ENCODE data around the gene NFATC2IP. TPM values are rescaled to one million over a fixed set of nuclear protein-coding genes. Genes with fewer than 3 reads are reported as not detected.

The NFATC2IP gene
- total and polyA plus RNA-seq, 10 of the 15 experiments (the other 5 are each of a cell fraction or from before 2014, with no cell fraction given): 12.2 to 93.9 (median 46.9) TPM

- no peak for TF ChIP-seq ATF3 (IDR thresholded peaks at IDR 0.05; ENCODE audit: borderline replicate concordance, extremely low read depth, low read depth, low read length)
- TF ChIP-seq ZNF217 (IDR thresholded peaks at IDR 0.05): no peak
- no peak for TF ChIP-seq MYB (IDR thresholded peaks at IDR 0.05; ENCODE audit: borderline replicate concordance, low read depth, low read length)
- TF ChIP-seq MEF2B (IDR thresholded peaks at IDR 0.05; ENCODE audit: partially characterized antibody, poor library complexity, severe bottlenecking): no peak
- TF ChIP-seq FOXK2 (IDR thresholded peaks at IDR 0.05): no peak
- no peak for TF ChIP-seq BCL3 (IDR thresholded peaks at IDR 0.05; ENCODE audit: borderline replicate concordance, insufficient read depth, low read depth, low read length, poor library complexity, severe bottlenecking)
- no peak for TF ChIP-seq ZBTB4 (CRISPR knock-in tag; IDR thresholded peaks at IDR 0.05)
- no peak for TF ChIP-seq SMAD1 (IDR thresholded peaks at IDR 0.05; ENCODE audit: low read depth, partially characterized antibody)
- TF ChIP-seq NR2C1 (IDR thresholded peaks at IDR 0.05): no peak
- TF ChIP-seq BRCA1 (IDR thresholded peaks at IDR 0.05; ENCODE audit: low read depth, low read length): no peak
- no peak for TF ChIP-seq PML (IDR thresholded peaks at IDR 0.05; ENCODE audit: low read length)
- H3K36me3 ChIP-seq (ENCODE audit: control insufficient read depth in 2 of 2, insufficient read depth in 2 of 2, low read length in 1 of 2): peaks cover 0 to 6% of the 10 kb centered on the region in 2 experiments; a peak in 1 of 4 replicates
- POLR2A ChIA-PET: interaction anchor here (0.9 to 2.1 kb wide), 2 partner anchors 12 to 111 kb away, joined by 3 to 7 read pairs; no protein-coding TSS in a partner anchor
- ATAC-seq: no peak
- intact Hi-C loops (cut with micrococcal nuclease; ENCODE audit: unreplicated experiment) (no loop called here), in situ Hi-C loops (cut with MboI) (no loop called here)
- peaks cover 21% of the 10 kb centered on the region for H3K79me2 ChIP-seq (ENCODE audit: control insufficient read depth, insufficient read depth, low read length)
- no peak overlapping the region for H3K9ac ChIP-seq (ENCODE audit: control insufficient read depth, insufficient read depth, low read length)
- H3K27ac ChIP-seq (ENCODE audit: control insufficient read depth, insufficient read depth): no peak overlapping the region
- BruUV-seq (replicated peaks): no TSS peak
- H2AFZ ChIP-seq (ENCODE audit: control insufficient read depth, low read depth, low read length): no peak overlapping the region
- H3K27me3 ChIP-seq (replicated peaks in 1 of 2; ENCODE audit: control insufficient read depth in 2 of 2, insufficient read depth in 2 of 2, low read length in 1 of 2): no peaks in the 10 kb centered on the region
- DNase-seq (ENCODE audit: low read depth, low spot score): no peak
- FAIRE-seq: no peak
- no peak overlapping the region for H3K4me2 ChIP-seq (ENCODE audit: control insufficient read depth, insufficient read depth)
- H3K4me1 ChIP-seq (ENCODE audit: control insufficient read depth, insufficient read depth, low read length): peaks cover 16% of the 10 kb centered on the region
- H3K9me3 ChIP-seq (replicated peaks; ENCODE audit: control insufficient read depth, insufficient read depth, low read length): no peaks in the 10 kb centered on the region
- H3K4me3 ChIP-seq: no peak overlapping the region
- RAD21 ChIA-PET (ENCODE audit: unreplicated experiment): interaction anchor here (1.6 kb wide), 1 partner anchor 9 kb away, joined by 11 read pairs; no protein-coding TSS in a partner anchor
- CTCF ChIA-PET: interaction anchor here (7.2 kb wide), 1 partner anchor 9 kb away, joined by 136 read pairs; no protein-coding TSS in a partner anchor
- 98% methylated on average over 4 of the region's 4 CpGs for WGBS (ENCODE audit: insufficient coverage, insufficient replicate concordance, low lambda C conversion rate, missing lambda C conversion rate)
- SMC1A ChIA-PET (ENCODE audit: uncharacterized antibody, unreplicated experiment): interaction anchor here (0.7 to 1.8 kb wide), 2 partner anchors 9 to 11 kb away, joined by 3 to 14 read pairs; no protein-coding TSS in a partner anchor
- H4K20me1 ChIP-seq (ENCODE audit: control insufficient read depth, insufficient read depth): no peaks in the 10 kb centered on the region
These were observed 15.4 kb upstream of the NFATC2IP start for GRCh38 chr16:28935346-28935745.
